SU-DHL-6 (cell line): ENCODE data around the gene ARHGAP40.

ENCODE experiments used
- H2AFZ ChIP-seq: fragments of 200-600 bp; sonication (generic); 2 replicates; pipeline ENCODE4 v1.6.1; 2014; ENCODE audit warnings: low read depth, mild to moderate bottlenecking, moderate library complexity, mixed read lengths, antibody characterized with exemption, low read length; ENCODE audit not compliant: severe bottlenecking
- H3F3A ChIP-seq: fragments of 200-600 bp; shearing (Covaris generic); 2 replicates; pipeline ENCODE4 v1.6.0; 2016; ENCODE audit warnings: antibody characterized with exemption, mild to moderate bottlenecking; ENCODE audit not compliant: insufficient read depth
- H3K27ac ChIP-seq: fragments of 200-600 bp; sonication (generic); 2 replicates; pipeline ENCODE4 v1.5.1; 2016; ENCODE audit warnings: low read depth, mild to moderate bottlenecking, low read length, moderate library complexity, mixed read lengths
- H3K27me3 ChIP-seq: fragments of 200-600 bp; sonication (generic), shearing (Covaris generic); 2 replicates; pipeline ENCODE4 v1.6.0; 2014; ENCODE audit warnings: mild to moderate bottlenecking, low read length
- H3K36me3 ChIP-seq: fragments of 200-600 bp; sonication (generic); 2 replicates; pipeline ENCODE4 v1.6.1; 2014; ENCODE audit warnings: mild to moderate bottlenecking, low read length, mixed read lengths
- H3K4me2 ChIP-seq: fragments of 300-600, 200-600 bp; shearing (Covaris generic), sonication (generic); 2 replicates; pipeline ENCODE4 v1.6.0; 2014; ENCODE audit warnings: low read length, low read depth, mild to moderate bottlenecking; ENCODE audit not compliant: poor library complexity, severe bottlenecking
- H3K4me3 ChIP-seq: fragments of 200-600 bp; sonication (generic); 2 replicates; pipeline ENCODE4 v1.5.1; 2014; ENCODE audit warnings: antibody characterized with exemption, low read length, mild to moderate bottlenecking, mixed read lengths; ENCODE audit not compliant: insufficient read depth, poor library complexity, severe bottlenecking
- H3K79me2 ChIP-seq: fragments of 200-600 bp; sonication (generic); 2 replicates; pipeline ENCODE4 v1.6.1; 2014; ENCODE audit warnings: mild to moderate bottlenecking, low read length, moderate library complexity; ENCODE audit not compliant: insufficient read depth
- H3K9ac ChIP-seq: fragments of 200-600 bp; sonication (generic); 2 replicates; pipeline ENCODE4 v1.7.0; 2014; ENCODE audit warnings: mild to moderate bottlenecking, low read length
- H3K9me2 ChIP-seq: fragments of 200-600 bp; sonication (generic); replicated peaks from 2 replicates; pipeline ENCODE4 v1.6.1; 2014; ENCODE audit warnings: low read length; ENCODE audit not compliant: insufficient read depth
- H3K9me3 ChIP-seq: fragments of 200-600 bp; sonication (generic); 2 replicates; pipeline ENCODE4 v1.6.1; 2014; ENCODE audit warnings: low read length, mixed read lengths; ENCODE audit not compliant: insufficient read depth
- H4K20me1 ChIP-seq: fragments of 200-600 bp; sonication (generic); 2 replicates; pipeline ENCODE4 v1.6.1; 2014; ENCODE audit warnings: low read depth, mild to moderate bottlenecking, antibody characterized with exemption, low read length, moderate library complexity, mixed read lengths
- EZH2phosphoT487 ChIP-seq: fragments of 200-600 bp; sonication (generic), shearing (Covaris generic); conservative IDR thresholded peaks from 2 replicates; pipeline ENCODE4 v1.6.1; 2018; ENCODE audit warnings: mild to moderate bottlenecking, antibody characterized with exemption, low read length, moderate library complexity, mixed read lengths
- TF ChIP-seq, protein P1 (sequence below): fragments of 200-600 bp; sonication (generic); IDR thresholded peaks from one replicate; pipeline ENCODE4 v1.5.1; 2017; ENCODE audit warnings: antibody characterized with exemption, mild to moderate bottlenecking, low read length, moderate library complexity; ENCODE audit not compliant: insufficient read depth, poor library complexity, severe bottlenecking

Gene ARHGAP40

DNA sequence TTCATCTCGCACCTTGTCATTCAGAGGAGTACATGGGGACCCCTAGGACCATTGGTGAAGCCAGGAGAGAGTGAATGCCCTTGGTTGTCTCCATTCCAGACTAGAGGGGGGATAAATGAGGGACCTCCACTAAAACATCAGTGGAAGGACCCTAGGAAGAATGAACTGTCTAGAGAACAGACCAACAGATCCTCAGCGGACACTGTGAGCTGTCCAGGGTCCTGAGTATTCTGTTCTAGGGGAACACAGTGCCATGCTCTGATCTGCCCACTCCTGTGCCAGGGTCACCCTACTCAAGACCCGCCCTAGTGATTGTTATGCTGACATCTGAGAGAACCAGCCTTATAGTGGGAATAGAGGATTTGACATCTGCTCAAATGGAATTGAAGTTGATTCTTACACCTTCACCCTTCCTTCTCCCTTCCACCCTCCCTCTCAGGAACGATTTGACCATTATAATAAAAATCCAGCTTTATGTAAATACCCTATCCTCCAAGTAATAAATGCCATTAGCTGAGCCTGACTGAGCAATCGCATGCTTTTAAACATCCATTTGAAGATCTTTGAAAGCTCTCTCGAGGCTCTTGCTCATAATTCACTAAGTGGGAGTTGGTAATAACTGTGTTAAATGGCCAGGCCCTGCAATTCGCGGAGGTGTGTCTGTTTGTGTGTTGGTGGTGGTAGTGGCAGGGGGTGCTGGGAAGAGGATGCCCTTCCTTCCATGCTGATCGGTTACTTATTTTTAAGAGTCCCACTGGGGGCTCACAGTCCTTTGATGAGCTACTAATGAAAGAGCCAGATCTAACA is 79.1 kb downstream of the ARHGAP40 start:
- H3K27me3 ChIP-seq, result no peaks in the 10 kb centered on the region
- H3K4me3 ChIP-seq, result no peak overlapping the region
- H3K9ac ChIP-seq, result no peak overlapping the region
- H3K9me2 ChIP-seq, result no peaks in the 10 kb centered on the region
- H2AFZ ChIP-seq, result no peak overlapping the region
- no peaks in the 10 kb centered on the region for H3F3A ChIP-seq
- TF ChIP-seq EZH2phosphoT487, result no peak
- TF ChIP-seq, protein P1, sequence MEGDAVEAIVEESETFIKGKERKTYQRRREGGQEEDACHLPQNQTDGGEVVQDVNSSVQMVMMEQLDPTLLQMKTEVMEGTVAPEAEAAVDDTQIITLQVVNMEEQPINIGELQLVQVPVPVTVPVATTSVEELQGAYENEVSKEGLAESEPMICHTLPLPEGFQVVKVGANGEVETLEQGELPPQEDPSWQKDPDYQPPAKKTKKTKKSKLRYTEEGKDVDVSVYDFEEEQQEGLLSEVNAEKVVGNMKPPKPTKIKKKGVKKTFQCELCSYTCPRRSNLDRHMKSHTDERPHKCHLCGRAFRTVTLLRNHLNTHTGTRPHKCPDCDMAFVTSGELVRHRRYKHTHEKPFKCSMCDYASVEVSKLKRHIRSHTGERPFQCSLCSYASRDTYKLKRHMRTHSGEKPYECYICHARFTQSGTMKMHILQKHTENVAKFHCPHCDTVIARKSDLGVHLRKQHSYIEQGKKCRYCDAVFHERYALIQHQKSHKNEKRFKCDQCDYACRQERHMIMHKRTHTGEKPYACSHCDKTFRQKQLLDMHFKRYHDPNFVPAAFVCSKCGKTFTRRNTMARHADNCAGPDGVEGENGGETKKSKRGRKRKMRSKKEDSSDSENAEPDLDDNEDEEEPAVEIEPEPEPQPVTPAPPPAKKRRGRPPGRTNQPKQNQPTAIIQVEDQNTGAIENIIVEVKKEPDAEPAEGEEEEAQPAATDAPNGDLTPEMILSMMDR, result no peak
- no peaks in the 10 kb centered on the region for H3K36me3 ChIP-seq
- H3K27ac ChIP-seq, result no peak overlapping the region
- no peaks in the 10 kb centered on the region for H3K79me2 ChIP-seq
- no peak overlapping the region for H3K4me2 ChIP-seq
- no peaks in the 10 kb centered on the region for H4K20me1 ChIP-seq
- no peaks in the 10 kb centered on the region for H3K9me3 ChIP-seq

DNA sequence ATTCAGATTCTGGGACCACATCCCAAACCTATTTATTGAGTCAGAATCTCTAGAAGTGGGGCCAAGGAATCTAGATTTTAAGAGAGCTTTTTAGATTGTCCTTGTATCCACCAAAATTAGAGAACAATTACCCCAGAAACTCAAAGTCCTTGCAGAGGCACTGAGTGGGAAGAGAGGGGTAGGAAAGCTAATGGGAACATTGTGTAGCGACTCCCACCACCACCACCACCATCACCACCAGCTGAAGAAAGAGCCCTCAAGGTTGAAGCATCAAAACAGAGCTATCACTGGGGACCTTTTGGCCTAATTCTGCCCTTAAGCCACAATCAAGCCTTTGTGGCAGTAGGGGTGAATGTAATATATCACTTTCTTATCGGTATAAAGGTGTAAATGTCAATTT is 83.7 kb downstream of the ARHGAP40 start:
- H3K27ac ChIP-seq, result no peak overlapping the region
- H3K79me2 ChIP-seq, result no peaks in the 10 kb centered on the region
- H3F3A ChIP-seq, result no peaks in the 10 kb centered on the region
- TF ChIP-seq, protein P1, result no peak
- TF ChIP-seq EZH2phosphoT487, result no peak
- H3K9ac ChIP-seq, result no peak overlapping the region
- H3K9me3 ChIP-seq, result no peaks in the 10 kb centered on the region
- no peaks in the 10 kb centered on the region for H4K20me1 ChIP-seq
- no peaks in the 10 kb centered on the region for H3K36me3 ChIP-seq
- H3K4me2 ChIP-seq, result no peak overlapping the region
- no peaks in the 10 kb centered on the region for H3K9me2 ChIP-seq
- no peak overlapping the region for H3K4me3 ChIP-seq
- no peak overlapping the region for H2AFZ ChIP-seq
- no peaks in the 10 kb centered on the region for H3K27me3 ChIP-seq

DNA sequence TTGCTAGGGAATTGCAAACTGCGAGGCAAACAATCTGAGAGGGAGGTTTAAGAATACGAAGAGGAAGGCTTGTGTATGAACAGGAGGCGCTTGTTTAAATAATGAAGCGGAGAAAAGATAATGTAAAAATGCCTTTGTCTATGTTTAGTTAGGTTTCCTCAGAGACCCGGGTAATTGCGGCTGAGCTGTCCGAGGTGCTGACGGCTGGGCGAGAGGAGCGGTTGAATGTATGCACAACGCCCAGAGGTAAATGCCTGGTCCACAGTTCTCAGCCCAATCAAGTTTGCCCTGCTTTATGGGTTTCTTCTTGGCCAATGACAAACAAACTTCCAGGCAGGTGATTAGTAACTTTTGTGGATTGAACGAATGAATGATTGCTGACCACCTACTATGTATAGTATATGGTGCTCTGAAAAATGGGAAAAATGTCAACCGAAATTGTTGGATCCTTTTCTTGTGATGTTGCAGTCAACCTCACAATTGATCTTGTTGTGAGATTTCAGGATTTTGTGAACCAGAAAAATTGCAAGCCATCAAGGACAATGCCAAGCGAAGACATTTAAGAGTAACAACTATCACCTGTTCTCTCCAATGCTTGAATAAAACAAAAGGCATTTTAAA is 84.4 kb downstream of the ARHGAP40 start:
- Histone ChIP-seq H3K79me2 (no peaks in the 10 kb centered on the region), H3K9me3 (no peaks in the 10 kb centered on the region), H4K20me1 (no peaks in the 10 kb centered on the region), H3K27ac (no peak overlapping the region), H3K9me2 (no peaks in the 10 kb centered on the region), H2AFZ (no peak overlapping the region), H3K4me3 (no peak overlapping the region), H3K9ac (no peak overlapping the region), H3K36me3 (no peaks in the 10 kb centered on the region), H3K27me3 (no peaks in the 10 kb centered on the region), H3F3A (no peaks in the 10 kb centered on the region), H3K4me2 (no peak overlapping the region)
- TF ChIP-seq, protein P1, result no peak
- no peak for TF ChIP-seq EZH2phosphoT487
